ENCODE results near the gene ATAD3A.
"Not testable (repeated sequence)": the region's sequence is repeated elsewhere in the genome, so short reads cannot be mapped to it uniquely, and the experiment has no call there.

DNA sequence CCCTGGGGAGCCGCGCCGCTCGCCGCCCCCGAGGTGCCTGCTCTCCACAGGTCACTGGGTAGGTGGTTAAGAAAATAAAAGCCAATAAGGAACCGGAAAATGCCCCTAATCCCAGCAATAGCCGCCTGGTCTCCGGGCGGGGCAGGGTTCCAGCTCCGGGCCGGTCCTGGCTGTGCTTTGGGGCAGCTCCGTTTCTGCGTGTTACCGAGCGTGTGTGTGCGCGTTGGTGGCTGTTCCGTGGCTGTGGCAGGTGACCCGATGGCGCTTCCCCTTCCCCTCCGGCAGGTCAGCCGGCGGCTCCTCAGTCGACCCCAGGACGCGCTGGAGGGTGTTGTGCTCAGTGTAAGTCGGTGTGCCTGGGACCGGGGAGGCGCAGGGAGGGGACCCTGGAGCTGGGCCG lies 11.3 kb downstream of the ATAD3A start:
- TF ChIP-seq, protein P1, sequence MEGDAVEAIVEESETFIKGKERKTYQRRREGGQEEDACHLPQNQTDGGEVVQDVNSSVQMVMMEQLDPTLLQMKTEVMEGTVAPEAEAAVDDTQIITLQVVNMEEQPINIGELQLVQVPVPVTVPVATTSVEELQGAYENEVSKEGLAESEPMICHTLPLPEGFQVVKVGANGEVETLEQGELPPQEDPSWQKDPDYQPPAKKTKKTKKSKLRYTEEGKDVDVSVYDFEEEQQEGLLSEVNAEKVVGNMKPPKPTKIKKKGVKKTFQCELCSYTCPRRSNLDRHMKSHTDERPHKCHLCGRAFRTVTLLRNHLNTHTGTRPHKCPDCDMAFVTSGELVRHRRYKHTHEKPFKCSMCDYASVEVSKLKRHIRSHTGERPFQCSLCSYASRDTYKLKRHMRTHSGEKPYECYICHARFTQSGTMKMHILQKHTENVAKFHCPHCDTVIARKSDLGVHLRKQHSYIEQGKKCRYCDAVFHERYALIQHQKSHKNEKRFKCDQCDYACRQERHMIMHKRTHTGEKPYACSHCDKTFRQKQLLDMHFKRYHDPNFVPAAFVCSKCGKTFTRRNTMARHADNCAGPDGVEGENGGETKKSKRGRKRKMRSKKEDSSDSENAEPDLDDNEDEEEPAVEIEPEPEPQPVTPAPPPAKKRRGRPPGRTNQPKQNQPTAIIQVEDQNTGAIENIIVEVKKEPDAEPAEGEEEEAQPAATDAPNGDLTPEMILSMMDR (IDR thresholded peaks at IDR 0.05): not testable (repeated sequence)
- TF ChIP-seq POLR2A (IDR thresholded peaks at IDR 0.05): not testable (repeated sequence)

Data from Peyer's patch (tissue), 4 donors.